Measurements from ENCODE around the gene SP7. TPM values are rescaled to one million over a fixed set of nuclear protein-coding genes. Genes with fewer than 3 reads are reported as not detected.
A peak's percentile ranks its signal among the peaks of the same experiment; 100 is the strongest.

SP7 gene
- total RNA-seq, 4 donors from 2014 or later, result not detected

DNA sequence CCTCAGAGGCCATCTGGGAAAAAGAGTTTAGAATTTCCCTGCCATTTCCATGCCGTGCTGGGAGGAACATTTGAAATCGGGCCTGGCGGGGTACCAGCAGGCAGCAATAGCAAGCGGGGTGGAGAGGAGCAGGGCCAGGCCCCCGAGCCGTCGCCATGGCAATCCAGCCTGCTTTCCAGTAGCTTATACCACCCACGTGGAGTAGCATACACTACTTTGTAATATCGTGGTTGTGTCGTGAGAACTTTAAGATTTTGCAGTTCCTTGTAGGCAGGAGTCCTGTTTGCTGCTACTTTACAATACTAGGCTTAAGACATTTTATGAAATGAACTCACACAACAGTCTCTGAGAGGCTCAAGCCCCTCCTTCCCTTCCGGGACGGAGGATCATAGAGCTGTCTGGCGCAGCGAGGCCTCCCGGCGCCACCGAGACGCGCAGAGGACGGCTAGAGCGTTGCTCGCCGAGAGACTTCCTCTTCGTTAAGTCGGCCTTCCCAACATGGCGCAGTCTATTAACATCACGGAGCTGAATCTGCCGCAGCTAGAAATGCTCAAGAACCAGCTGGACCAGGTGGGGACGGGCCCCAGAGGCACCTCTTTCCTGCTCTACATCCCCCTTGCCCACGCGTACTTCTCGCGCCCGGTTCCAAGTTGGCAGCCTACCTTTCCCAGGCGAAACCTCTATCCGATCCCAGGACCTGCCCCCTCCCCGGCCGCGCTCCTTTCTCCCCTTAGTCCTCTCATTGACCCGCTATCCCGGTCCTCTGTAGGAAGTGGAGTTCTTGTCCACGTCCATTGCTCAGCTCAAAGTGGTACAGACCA is 40.9 kb downstream of the SP7 start, which contains the start of gene PFDN5:
Gene PFDN5 (plus strand): TSS at position 473 of the 821 bp plus-strand sequence. CDS start 26 bp downstream, at position 499.
- H3K9me3 ChIP-seq, result no peaks in the 10 kb centered on the region
- H3K27ac ChIP-seq (replicated peaks in 1 of 4), result peak within 1 kb of the TSS; percentile 81 to 91 (median 84)
- H3K4me1 ChIP-seq, result peaks cover 30 to 51% (median 47%) of the 10 kb centered on the region in 4 donors
- DNase-seq (ENCODE audit: extremely low spot score), result peak; percentile 97
- intact Hi-C loops (cut with DNase I), result no loop called here
- WGBS, result 2% methylated on average over 26 of the region's 42 CpGs
- H3K36me3 ChIP-seq, result peaks cover 0 to 19% (median 9%) of the 10 kb centered on the region in 4 donors
- H3K27me3 ChIP-seq, result no peaks in the 10 kb centered on the region
- TF ChIP-seq, protein P1, sequence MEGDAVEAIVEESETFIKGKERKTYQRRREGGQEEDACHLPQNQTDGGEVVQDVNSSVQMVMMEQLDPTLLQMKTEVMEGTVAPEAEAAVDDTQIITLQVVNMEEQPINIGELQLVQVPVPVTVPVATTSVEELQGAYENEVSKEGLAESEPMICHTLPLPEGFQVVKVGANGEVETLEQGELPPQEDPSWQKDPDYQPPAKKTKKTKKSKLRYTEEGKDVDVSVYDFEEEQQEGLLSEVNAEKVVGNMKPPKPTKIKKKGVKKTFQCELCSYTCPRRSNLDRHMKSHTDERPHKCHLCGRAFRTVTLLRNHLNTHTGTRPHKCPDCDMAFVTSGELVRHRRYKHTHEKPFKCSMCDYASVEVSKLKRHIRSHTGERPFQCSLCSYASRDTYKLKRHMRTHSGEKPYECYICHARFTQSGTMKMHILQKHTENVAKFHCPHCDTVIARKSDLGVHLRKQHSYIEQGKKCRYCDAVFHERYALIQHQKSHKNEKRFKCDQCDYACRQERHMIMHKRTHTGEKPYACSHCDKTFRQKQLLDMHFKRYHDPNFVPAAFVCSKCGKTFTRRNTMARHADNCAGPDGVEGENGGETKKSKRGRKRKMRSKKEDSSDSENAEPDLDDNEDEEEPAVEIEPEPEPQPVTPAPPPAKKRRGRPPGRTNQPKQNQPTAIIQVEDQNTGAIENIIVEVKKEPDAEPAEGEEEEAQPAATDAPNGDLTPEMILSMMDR (IDR thresholded peaks at IDR 0.05), result peak; percentile 18 to 39 (median 22)
- TF ChIP-seq POLR2AphosphoS5 (IDR thresholded peaks at IDR 0.05), result peak; percentile 85 to 91
- peak; percentile 40 for TF ChIP-seq POLR2A (IDR thresholded peaks at IDR 0.05; ENCODE audit: low read depth)
- no peak for TF ChIP-seq EP300 (IDR thresholded peaks at IDR 0.05)
- peak within 1 kb of the TSS; percentile 73 to 88 (median 82) for H3K4me3 ChIP-seq

DNA sequence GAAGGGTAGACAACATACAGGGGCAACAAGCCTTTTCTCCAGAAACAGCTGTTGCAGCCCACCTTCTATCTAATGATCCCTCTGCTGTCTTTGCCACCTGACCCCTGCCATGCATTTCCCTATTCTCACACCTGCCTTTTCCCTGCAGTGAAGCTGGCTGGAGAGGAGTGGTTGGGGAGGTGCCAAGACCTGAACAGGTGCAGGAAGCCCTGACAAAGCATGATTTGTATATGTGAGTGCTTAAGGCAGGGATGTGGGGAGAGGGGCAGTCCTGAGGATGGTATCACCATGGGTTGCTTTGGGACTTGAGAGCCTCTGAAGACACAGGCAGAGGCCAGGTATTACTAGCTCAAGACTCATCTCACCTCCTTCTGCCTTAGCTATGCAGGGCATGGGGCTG is 43.7 kb downstream of the SP7 start:
- peaks cover 20 to 27% (median 25%) of the 10 kb centered on the region in 4 donors for H3K4me1 ChIP-seq

DNA sequence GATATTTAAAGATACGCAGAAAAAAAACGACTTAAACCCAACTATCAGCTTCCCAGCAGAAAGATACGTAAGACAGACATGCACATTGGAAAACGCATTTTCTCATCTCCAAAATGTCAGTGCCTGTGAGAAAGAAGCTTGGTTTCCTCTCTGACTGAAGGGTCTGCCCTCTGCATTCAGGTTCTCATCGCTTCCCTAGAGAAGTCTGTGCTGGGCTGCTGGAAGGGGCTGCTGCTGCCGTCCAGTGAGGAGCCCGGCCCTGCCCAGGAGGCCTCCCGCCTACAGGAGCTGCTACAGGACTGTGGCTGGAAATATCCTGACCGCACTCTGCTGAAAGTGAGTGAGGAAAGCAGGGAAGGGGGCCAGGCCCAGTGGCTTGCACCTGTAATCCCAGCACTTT is 45.5 kb downstream of the SP7 start:
- intact Hi-C loops (cut with DNase I), result no loop called here
- DNase-seq (ENCODE audit: extremely low spot score), result no peak
- no peaks in the 10 kb centered on the region for H3K36me3 ChIP-seq
- no peaks in the 10 kb centered on the region for H3K9me3 ChIP-seq
- H3K4me3 ChIP-seq, result no peak overlapping the region
- peaks cover 6 to 9% (median 8%) of the 10 kb centered on the region in 4 donors for H3K4me1 ChIP-seq
- H3K27me3 ChIP-seq, result no peaks in the 10 kb centered on the region
- TF ChIP-seq, protein P1 (IDR thresholded peaks at IDR 0.05), result no peak
- no peak for TF ChIP-seq POLR2A (IDR thresholded peaks at IDR 0.05; ENCODE audit: low read depth)
- TF ChIP-seq POLR2AphosphoS5 (IDR thresholded peaks at IDR 0.05), result no peak
- TF ChIP-seq EP300 (IDR thresholded peaks at IDR 0.05), result no peak
- 85% methylated on average over 9 of the region's 9 CpGs for WGBS
- H3K27ac ChIP-seq (replicated peaks in 1 of 4), result no peak overlapping the region

More for the DNA sequence above, 43.7 kb downstream of the SP7 start:
- DNase-seq (ENCODE audit: extremely low spot score), result no peak
- intact Hi-C loops (cut with DNase I), result no loop called here
- no peaks in the 10 kb centered on the region for H3K27me3 ChIP-seq
- H3K9me3 ChIP-seq, result no peaks in the 10 kb centered on the region
- H3K27ac ChIP-seq (replicated peaks in 1 of 4), result no peak overlapping the region
- no peak overlapping the region for H3K4me3 ChIP-seq
- H3K36me3 ChIP-seq, result peaks cover 0 to 5% (median 0%) of the 10 kb centered on the region in 4 donors
- TF ChIP-seq POLR2A (IDR thresholded peaks at IDR 0.05; ENCODE audit: low read depth), result no peak
- no peak for TF ChIP-seq EP300 (IDR thresholded peaks at IDR 0.05)
- no peak for TF ChIP-seq POLR2AphosphoS5 (IDR thresholded peaks at IDR 0.05)
- TF ChIP-seq, protein P1 (IDR thresholded peaks at IDR 0.05), result no peak

DNA sequence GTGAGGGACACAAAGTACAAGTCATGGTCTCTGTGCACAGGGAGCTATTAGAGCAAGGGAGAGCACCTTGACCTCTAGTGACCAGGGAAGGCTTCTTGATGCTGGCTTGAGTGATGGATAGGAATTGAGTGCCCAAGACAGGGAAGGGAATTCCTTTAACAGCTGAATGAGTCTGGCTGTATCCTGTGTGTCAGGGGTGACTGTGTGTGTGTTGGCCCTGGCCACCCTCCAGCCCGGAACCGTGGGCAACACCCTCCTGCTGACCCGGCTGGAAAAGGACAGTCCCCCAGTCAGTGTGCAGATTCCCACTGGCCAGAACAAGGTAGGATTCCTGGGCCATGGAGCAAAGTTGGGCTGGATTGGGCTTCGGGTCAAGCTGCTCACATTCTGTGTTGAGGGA is 46.3 kb downstream of the SP7 start:
- TF ChIP-seq EP300 (IDR thresholded peaks at IDR 0.05), result no peak
- no peak for TF ChIP-seq POLR2A (IDR thresholded peaks at IDR 0.05; ENCODE audit: low read depth)
- TF ChIP-seq, protein P1 (IDR thresholded peaks at IDR 0.05), result no peak
- TF ChIP-seq POLR2AphosphoS5 (IDR thresholded peaks at IDR 0.05), result no peak
- 100% methylated on average over 1 of the region's 4 CpGs for WGBS
- intact Hi-C loops (cut with DNase I), result no loop called here
- Histone ChIP-seq H3K27ac (replicated peaks in 1 of 4) (no peak overlapping the region), H3K4me1 (peaks cover 4 to 6% (median 5%) of the 10 kb centered on the region in 4 donors), H3K4me3 (no peak overlapping the region), H3K27me3 (no peaks in the 10 kb centered on the region), H3K36me3 (no peaks in the 10 kb centered on the region), H3K9me3 (no peaks in the 10 kb centered on the region)
- no peak for DNase-seq (ENCODE audit: extremely low spot score)

Measured in esophagus muscularis mucosa (tissue), 4 donors.